HCT116 (cell line): ENCODE measurements around the gene TMEM178B. TPM values are rescaled to one million over a fixed set of nuclear protein-coding genes. Genes with fewer than 3 reads are reported as not detected.

ENCODE experiments used
- ATAC-seq: fragments of 200-7000 bp; cut with Tn5 transposase; 2 replicates; pipeline ENCODE4 v1.9.1; 2020; ENCODE audit warnings: mild to moderate bottlenecking, moderate library complexity
- BruUV-seq: library from RNA; stranded (reverse); fragments of 400-500 nt; replicated peaks from 2 replicates; lab custom pipeline; 2021; lab: Mats Ljungman, UMichigan
- CTCF ChIA-PET: fragments of 300-600 bp; sonication (Branson Sonifier 250); formaldehyde crosslinking; loops from one replicate; lab custom pipeline; 2021; ENCODE audit warnings: antibody characterized with exemption; lab: Charles Lee
- POLR2A ChIA-PET: fragments of 300-600, 350-600 bp; sonication (Branson Sonifier 250); formaldehyde crosslinking; loops from one replicate; lab custom pipeline; 2021; ENCODE audit warnings: antibody characterized with exemption; lab: Charles Lee
- RAD21 ChIA-PET, 2 experiments: fragments of 300-600 bp; sonication (Branson Sonifier 250); formaldehyde crosslinking; loops; one replicate each; lab custom pipeline; 2023; ENCODE audit warnings: low total read pairs in 2 of 2; ENCODE audit not compliant: uncharacterized antibody in 2 of 2, unreplicated experiment in 2 of 2, low non-redundant PET in 1 of 2; lab: Charles Lee
- DNase-seq: peaks from one replicate; pipeline ENCODE4 v3.0.0-alpha.2; 2010; ENCODE audit warnings: low read depth, low spot score
- H2AFZ ChIP-seq: fragments of 200-600 bp; shearing (Covaris generic), sonication (generic); 2 replicates; pipeline ENCODE4 v1.6.1; 2017; ENCODE audit warnings: low read depth, mixed run types, mixed read lengths, antibody characterized with exemption, low read length; ENCODE audit not compliant: poor library complexity, severe bottlenecking
- H3K27ac ChIP-seq: 2 replicates; pipeline ENCODE4 v1.5.1; 2012; ENCODE audit warnings: low read depth, low read length
- H3K27me3 ChIP-seq: fragments of 200-600 bp; sonication (generic); 2 replicates; pipeline ENCODE4 v1.6.1; 2016; ENCODE audit warnings: mixed run types, low read length, mixed read lengths; ENCODE audit not compliant: insufficient read depth
- H3K36me3 ChIP-seq, 2 experiments: fragments of 200-500 bp in 1 of 2; fragments of 200-600 bp in 1 of 2; sonication (Bioruptor generic) in 1 of 2; sonication (generic) in 1 of 2; 2 replicates each; pipeline versions ENCODE4 v1.5.1 to v1.6.1; 2014 to 2016; ENCODE audit warnings: low read length in 2 of 2, inconsistent platforms in 1 of 2, mixed read lengths in 1 of 2, mixed run types in 1 of 2; ENCODE audit not compliant: insufficient read depth in 2 of 2, control insufficient read depth in 1 of 2
- H3K4me1 ChIP-seq, 2 experiments: fragments of 200-600 bp in 1 of 2; sonication (generic) in 1 of 2; 2 replicates each; pipeline versions ENCODE4 v1.5.1 to v1.6.1; 2012 to 2017; ENCODE audit warnings: low read length in 2 of 2, inconsistent platforms in 1 of 2, mild to moderate bottlenecking in 1 of 2, mixed read lengths in 1 of 2, mixed run types in 1 of 2, moderate library complexity in 1 of 2; ENCODE audit not compliant: insufficient read depth in 2 of 2, control insufficient read depth in 1 of 2
- H3K4me2 ChIP-seq: fragments of 200-600 bp; sonication (generic); 2 replicates; pipeline ENCODE4 v1.6.1; 2017; ENCODE audit warnings: mixed run types, low read length, mixed read lengths
- H3K4me3 ChIP-seq, 2 experiments: fragments of 200-600 bp in 1 of 2; sonication (generic) in 1 of 2; replicated peaks in 1 of 2; 2 replicates each; pipeline ENCODE4 v1.5.1; 2011 to 2016; ENCODE audit warnings: low read length in 2 of 2, control low read depth in 1 of 2, low read depth in 1 of 2, mild to moderate bottlenecking in 1 of 2, mixed read lengths in 1 of 2, mixed run types in 1 of 2
- H3K79me2 ChIP-seq: fragments of 200-600 bp; sonication (generic); 2 replicates; pipeline ENCODE4 v1.6.1; 2017; ENCODE audit warnings: mild to moderate bottlenecking, mixed run types, low read length, moderate library complexity, mixed read lengths; ENCODE audit not compliant: insufficient read depth
- H3K9ac ChIP-seq: fragments of 200-600 bp; sonication (generic); 2 replicates; pipeline ENCODE4 v1.6.1; 2016; ENCODE audit warnings: low read length, mixed read lengths
- H3K9me2 ChIP-seq: fragments of 200-600 bp; sonication (generic), shearing (Covaris generic); 2 replicates; pipeline ENCODE4 v1.6.1; 2017; ENCODE audit warnings: mixed run types, mild to moderate bottlenecking, moderate library complexity; ENCODE audit not compliant: insufficient read depth
- H3K9me3 ChIP-seq, 2 experiments: fragments of 200-500 bp in 1 of 2; fragments of 200-600 bp in 1 of 2; sonication (Bioruptor generic) in 1 of 2; sonication (generic) in 1 of 2; 2 replicates each; pipeline ENCODE4 v1.6.1; 2014 to 2017; ENCODE audit warnings: low read length in 2 of 2, mixed read lengths in 2 of 2, inconsistent platforms in 1 of 2, low read depth in 1 of 2, mild to moderate bottlenecking in 1 of 2, mixed run types in 1 of 2, moderate library complexity in 1 of 2; ENCODE audit not compliant: control insufficient read depth in 1 of 2, insufficient read depth in 1 of 2
- H4K20me1 ChIP-seq: fragments of 200-600 bp; sonication (generic), shearing (Covaris generic); 2 replicates; pipeline ENCODE4 v1.6.1; 2017; ENCODE audit warnings: mixed run types, mild to moderate bottlenecking, moderate library complexity; ENCODE audit not compliant: insufficient read depth
- EGR1 ChIP-seq: IDR thresholded peaks from 2 replicates; pipeline ENCODE4 v1.6.1; 2012; ENCODE audit warnings: low read depth
- EZH2 ChIP-seq: fragments of 200-600 bp; sonication (generic); IDR thresholded peaks from 2 replicates; pipeline ENCODE4 v1.6.1; 2017; ENCODE audit warnings: antibody characterized with exemption, mixed run types
- EZH2phosphoT487 ChIP-seq: fragments of 200-600 bp; IDR thresholded peaks from 2 replicates; pipeline ENCODE4 v1.6.1; 2018; ENCODE audit warnings: antibody characterized with exemption, borderline replicate concordance
- JUND ChIP-seq: IDR thresholded peaks from 2 replicates; pipeline ENCODE4 v1.6.1; 2012
- MAX ChIP-seq: IDR thresholded peaks from 2 replicates; pipeline ENCODE4 v1.6.1; 2012
- REST ChIP-seq: IDR thresholded peaks from 2 replicates; pipeline ENCODE4 v1.6.1; 2012; ENCODE audit warnings: low read depth
- SIN3A ChIP-seq: IDR thresholded peaks from 2 replicates; pipeline ENCODE4 v1.6.1; 2012; ENCODE audit warnings: low read depth
- ZFX ChIP-seq: fragments of 450-650 bp; IDR thresholded peaks from 2 replicates; pipeline ENCODE4 v1.6.1; 2017
- intact Hi-C: fragments of 100-400 bp; cut with micrococcal nuclease; formaldehyde crosslinking; loops from 2 replicates; pipeline ENCODE4 v1.10.0; 2022
- total RNA-seq: library from RNA; stranded (reverse); gene quantifications from one replicate; pipeline ENCODE4 v1.2.1, GENCODE V29; 2021; ENCODE audit not compliant: unreplicated experiment
- TF ChIP-seq, protein P1 (sequence below), 3 experiments: fragments of 200-600 bp in 1 of 3; sonication (generic) in 1 of 3; IDR thresholded peaks in 2 of 3; conservative IDR thresholded peaks in 1 of 3; 2 replicates each; pipeline ENCODE4 v1.5.1; 2012 to 2017; ENCODE audit warnings: low read depth in 2 of 3, low read length in 2 of 3, antibody characterized with exemption in 1 of 3, borderline replicate concordance in 1 of 3, control low read depth in 1 of 3, mild to moderate bottlenecking in 1 of 3, mixed read lengths in 1 of 3, mixed run types in 1 of 3, moderate library complexity in 1 of 3; ENCODE audit not compliant: insufficient read depth in 1 of 3

The TMEM178B gene
- total RNA-seq, 1 experiment from 2014 or later = 0.02 TPM

- H3K9me3 ChIP-seq = no peaks in the 10 kb centered on the region
- ChIA-PET CTCF (no interaction called here), POLR2A (no interaction called here), RAD21 (no interaction called here)
- TF ChIP-seq ZFX = no peak
- no peak for TF ChIP-seq REST
- no peaks in the 10 kb centered on the region for H4K20me1 ChIP-seq
- intact Hi-C loops = no loop called here
- ATAC-seq = no peak
- no peak overlapping the region for H2AFZ ChIP-seq
- no peak for DNase-seq
- no peak overlapping the region for H3K4me3 ChIP-seq
- no peaks in the 10 kb centered on the region for H3K9me2 ChIP-seq
- BruUV-seq = no TSS peak
- H3K4me2 ChIP-seq = no peak overlapping the region
- peaks cover 65% of the 10 kb centered on the region for H3K27me3 ChIP-seq
- no peaks in the 10 kb centered on the region for H3K36me3 ChIP-seq
- no peak overlapping the region for H3K9ac ChIP-seq
- no peak overlapping the region for H3K27ac ChIP-seq
- no peaks in the 10 kb centered on the region for H3K4me1 ChIP-seq
- no peaks in the 10 kb centered on the region for H3K79me2 ChIP-seq
These were observed 319.2 kb downstream of the TMEM178B start for GRCh38 chr7:141393056-141393455.

DNA sequence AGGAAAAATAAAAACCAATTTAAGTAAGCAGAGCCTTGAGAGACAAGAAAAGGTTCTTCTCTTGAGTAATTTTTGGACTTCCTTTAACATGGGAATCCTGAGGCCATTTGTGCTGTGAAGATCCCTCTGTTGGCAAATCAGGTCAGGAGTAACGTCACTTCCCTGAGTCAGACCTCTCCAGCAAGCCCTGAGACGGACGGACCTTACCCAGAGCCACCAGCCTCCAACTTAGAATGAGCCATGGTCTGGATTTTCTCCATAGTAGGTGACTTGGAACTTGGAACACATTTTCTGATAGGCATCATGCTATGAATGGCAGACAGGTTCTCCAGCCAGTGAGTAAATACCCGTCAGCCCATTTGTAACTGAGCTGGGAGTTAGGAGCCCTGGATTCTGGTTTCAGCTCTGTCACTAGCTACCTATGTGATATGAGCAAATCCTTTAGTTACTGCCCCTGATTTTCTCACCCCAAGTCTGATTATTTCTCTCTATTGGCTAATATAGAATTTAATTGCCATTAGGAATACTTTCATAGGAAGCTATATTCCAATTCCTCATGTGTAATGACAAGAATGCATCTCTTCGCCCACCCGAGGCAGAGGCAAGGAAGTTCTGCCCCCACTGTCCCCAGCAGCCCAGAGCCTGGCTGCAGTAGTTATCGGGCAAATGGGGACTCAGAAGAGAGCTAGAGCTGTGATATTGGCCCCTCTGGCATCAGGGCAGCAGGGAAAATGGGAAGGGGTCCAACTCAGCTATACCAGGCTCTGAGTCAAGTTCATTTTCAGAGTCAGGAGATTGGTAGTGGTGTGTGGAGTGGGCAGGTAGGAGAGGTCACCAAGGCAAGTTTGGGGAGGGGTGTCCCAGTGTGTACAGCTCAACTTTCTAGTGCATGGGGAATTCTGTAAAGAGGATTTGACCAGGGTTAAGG is 323.6 kb downstream of the TMEM178B start:
- DNase-seq (no peak), ATAC-seq (no peak)
- Histone ChIP-seq H3K4me2 (no peak overlapping the region), H3K36me3 (no peaks in the 10 kb centered on the region), H3K79me2 (no peaks in the 10 kb centered on the region), H3K4me3 (no peak overlapping the region), H3K4me1 (no peaks in the 10 kb centered on the region), H3K9me3 (no peaks in the 10 kb centered on the region), H3K9ac (no peak overlapping the region), H3K27me3 (peaks cover 59% of the 10 kb centered on the region), H3K27ac (no peak overlapping the region), H3K9me2 (no peaks in the 10 kb centered on the region), H4K20me1 (no peaks in the 10 kb centered on the region)
- intact Hi-C loops = no loop called here
- no TSS peak for BruUV-seq
- ChIA-PET POLR2A (no interaction called here), RAD21 (no interaction called here), CTCF (no interaction called here)
- TF ChIP-seq ZFX = no peak
- no peak for TF ChIP-seq EGR1
- TF ChIP-seq, protein P1, sequence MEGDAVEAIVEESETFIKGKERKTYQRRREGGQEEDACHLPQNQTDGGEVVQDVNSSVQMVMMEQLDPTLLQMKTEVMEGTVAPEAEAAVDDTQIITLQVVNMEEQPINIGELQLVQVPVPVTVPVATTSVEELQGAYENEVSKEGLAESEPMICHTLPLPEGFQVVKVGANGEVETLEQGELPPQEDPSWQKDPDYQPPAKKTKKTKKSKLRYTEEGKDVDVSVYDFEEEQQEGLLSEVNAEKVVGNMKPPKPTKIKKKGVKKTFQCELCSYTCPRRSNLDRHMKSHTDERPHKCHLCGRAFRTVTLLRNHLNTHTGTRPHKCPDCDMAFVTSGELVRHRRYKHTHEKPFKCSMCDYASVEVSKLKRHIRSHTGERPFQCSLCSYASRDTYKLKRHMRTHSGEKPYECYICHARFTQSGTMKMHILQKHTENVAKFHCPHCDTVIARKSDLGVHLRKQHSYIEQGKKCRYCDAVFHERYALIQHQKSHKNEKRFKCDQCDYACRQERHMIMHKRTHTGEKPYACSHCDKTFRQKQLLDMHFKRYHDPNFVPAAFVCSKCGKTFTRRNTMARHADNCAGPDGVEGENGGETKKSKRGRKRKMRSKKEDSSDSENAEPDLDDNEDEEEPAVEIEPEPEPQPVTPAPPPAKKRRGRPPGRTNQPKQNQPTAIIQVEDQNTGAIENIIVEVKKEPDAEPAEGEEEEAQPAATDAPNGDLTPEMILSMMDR (IDR thresholded peaks at IDR 0.05 in 2 of 3, conservative IDR thresholded peaks at IDR 0.05 in 1 of 3; ENCODE audit: borderline replicate concordance in 1 of 3, insufficient read depth in 1 of 3, low read depth in 2 of 3, low read length in 2 of 3) = no peak
- no peak for TF ChIP-seq JUND
- TF ChIP-seq EZH2phosphoT487 = no peak
- TF ChIP-seq EZH2 = no peak
- TF ChIP-seq SIN3A = no peak
- TF ChIP-seq MAX = no peak
- TF ChIP-seq, all 23 proteins: peak for 0
- no peak overlapping the region for H2AFZ ChIP-seq
